Gastrocnemius medialis (tissue), 4 donors: ENCODE results near the gene EPHA2.

Experiments used
- POLR2A ChIP-seq, 2 donors: fragments of 450-650 bp; IDR thresholded peaks; one replicate each; pipeline ENCODE4 v1.6.1; 2017; ENCODE audit warnings: antibody characterized with exemption in 2 of 2, mild to moderate bottlenecking in 2 of 2, moderate library complexity in 2 of 2
- TF ChIP-seq, protein P1 (sequence below), 5 experiments: fragments of 450-650 bp in 3 of 5; fragments of 200-600 bp in 2 of 5; sonication (generic) in 2 of 5; IDR thresholded peaks in 4 of 5; conservative IDR thresholded peaks in 1 of 5; 1 replicate in 4 of 5; 2 replicates in 1 of 5; pipeline ENCODE4 v1.5.1; 2016 to 2019; ENCODE audit warnings: antibody characterized with exemption in 5 of 5, mild to moderate bottlenecking in 3 of 5, moderate library complexity in 3 of 5

DNA sequence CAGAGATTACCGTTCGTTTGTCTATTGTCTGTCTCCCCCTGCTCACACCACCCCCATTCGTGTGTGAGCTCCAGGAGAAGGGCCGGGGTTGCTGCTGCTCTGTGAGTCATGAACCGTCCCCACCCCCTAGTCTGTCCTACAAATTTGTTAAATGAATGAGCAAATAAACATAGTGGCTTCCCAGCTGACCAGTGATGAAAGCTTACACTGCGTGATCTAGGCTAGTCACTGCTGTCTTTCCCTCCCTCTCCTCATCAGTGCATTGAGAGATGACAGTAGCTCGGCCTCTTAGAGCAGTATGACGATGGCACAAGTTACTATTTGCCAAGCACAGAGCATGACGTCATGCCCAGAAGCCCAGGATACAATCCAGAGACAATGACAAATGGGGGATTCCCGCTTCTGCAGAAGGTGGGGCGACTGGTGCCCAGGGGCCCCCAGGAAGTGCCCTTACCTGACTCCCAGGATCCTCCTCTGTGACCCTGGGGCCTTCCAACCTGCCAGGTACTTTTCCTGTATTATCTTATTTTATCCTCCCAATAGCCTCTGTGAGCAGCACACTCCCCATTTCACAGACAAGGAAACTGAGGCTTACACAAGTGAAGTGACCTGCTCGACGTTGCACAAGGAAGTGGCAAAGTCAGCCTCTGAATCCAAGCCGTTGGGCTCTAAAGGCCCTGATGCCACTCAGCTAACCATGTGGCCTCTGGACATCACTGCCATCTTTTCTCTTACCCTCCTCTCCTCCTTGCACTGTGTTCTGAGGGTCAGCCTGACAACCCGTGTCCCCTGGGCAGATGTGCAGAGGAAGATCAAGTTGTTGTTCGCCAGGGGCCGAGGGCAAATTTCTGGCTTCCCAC is 8.6 kb upstream of the EPHA2 start:
- TF ChIP-seq POLR2A (IDR thresholded peaks at IDR 0.05), result no peak
- TF ChIP-seq, protein P1, sequence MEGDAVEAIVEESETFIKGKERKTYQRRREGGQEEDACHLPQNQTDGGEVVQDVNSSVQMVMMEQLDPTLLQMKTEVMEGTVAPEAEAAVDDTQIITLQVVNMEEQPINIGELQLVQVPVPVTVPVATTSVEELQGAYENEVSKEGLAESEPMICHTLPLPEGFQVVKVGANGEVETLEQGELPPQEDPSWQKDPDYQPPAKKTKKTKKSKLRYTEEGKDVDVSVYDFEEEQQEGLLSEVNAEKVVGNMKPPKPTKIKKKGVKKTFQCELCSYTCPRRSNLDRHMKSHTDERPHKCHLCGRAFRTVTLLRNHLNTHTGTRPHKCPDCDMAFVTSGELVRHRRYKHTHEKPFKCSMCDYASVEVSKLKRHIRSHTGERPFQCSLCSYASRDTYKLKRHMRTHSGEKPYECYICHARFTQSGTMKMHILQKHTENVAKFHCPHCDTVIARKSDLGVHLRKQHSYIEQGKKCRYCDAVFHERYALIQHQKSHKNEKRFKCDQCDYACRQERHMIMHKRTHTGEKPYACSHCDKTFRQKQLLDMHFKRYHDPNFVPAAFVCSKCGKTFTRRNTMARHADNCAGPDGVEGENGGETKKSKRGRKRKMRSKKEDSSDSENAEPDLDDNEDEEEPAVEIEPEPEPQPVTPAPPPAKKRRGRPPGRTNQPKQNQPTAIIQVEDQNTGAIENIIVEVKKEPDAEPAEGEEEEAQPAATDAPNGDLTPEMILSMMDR (IDR thresholded peaks at IDR 0.05 in 4 of 5, conservative IDR thresholded peaks at IDR 0.05 in 1 of 5), result no peak
